PC-9 (cell line): ENCODE results near the gene CCDC70. TPM values are rescaled to one million over a fixed set of nuclear protein-coding genes. Genes with fewer than 3 reads are reported as not detected.

ENCODE experiments used
- BruUV-seq: library from RNA; stranded (reverse); fragments of 400-500 nt; replicated peaks from 2 replicates; lab custom pipeline; 2021; lab: Mats Ljungman, UMichigan
- CTCF ChIA-PET: fragments of 300-600 bp; sonication (Branson Sonifier 250); formaldehyde crosslinking; loops from one replicate; lab custom pipeline; 2022; ENCODE audit warnings: antibody characterized with exemption; lab: Charles Lee
- POLR2A ChIA-PET: fragments of 300-600 bp; sonication (Branson Sonifier 250); formaldehyde crosslinking; loops from one replicate; lab custom pipeline; 2022; ENCODE audit warnings: antibody characterized with exemption; ENCODE audit not compliant: unreplicated experiment; lab: Charles Lee
- DNase-seq, 2 experiments: peaks; one replicate each; pipeline versions ENCODE4 v3.0.0 to v3.0.0-alpha.2; 2015 to 2022; ENCODE audit warnings: mixed read lengths in 1 of 2
- H2AFZ ChIP-seq: fragments of 200-600 bp; sonication (generic); 2 replicates; pipeline ENCODE4 v1.8.1; 2017; ENCODE audit warnings: antibody characterized with exemption
- H3F3A ChIP-seq: fragments of 200-600 bp; sonication (generic); 2 replicates; pipeline ENCODE4 v1.8.1; 2017; ENCODE audit warnings: antibody characterized with exemption, mild to moderate bottlenecking, low read depth; ENCODE audit not compliant: insufficient read depth
- H3K27ac ChIP-seq: fragments of 200-600 bp; sonication (generic); 2 replicates; pipeline ENCODE4 v1.6.1; 2016; ENCODE audit warnings: mixed run types
- H3K27me3 ChIP-seq: fragments of 200-600 bp; sonication (generic); 2 replicates; pipeline ENCODE4 v1.6.1; 2016; ENCODE audit warnings: low read depth, mixed run types; ENCODE audit not compliant: insufficient read depth
- H3K36me3 ChIP-seq: fragments of 200-600 bp; sonication (generic); 2 replicates; pipeline ENCODE4 v1.6.1; 2016; ENCODE audit warnings: low read depth, mixed run types
- H3K4me1 ChIP-seq: fragments of 200-600 bp; sonication (generic); replicated peaks from 2 replicates; pipeline ENCODE4 v1.6.1; 2016; ENCODE audit warnings: mixed run types; ENCODE audit not compliant: insufficient read depth
- H3K4me2 ChIP-seq: fragments of 200-600 bp; sonication (generic); 2 replicates; pipeline ENCODE4 v1.6.1; 2017; ENCODE audit warnings: mixed run types
- H3K4me3 ChIP-seq: fragments of 200-600 bp; sonication (generic); 2 replicates; pipeline ENCODE4 v1.6.1; 2016; ENCODE audit warnings: mixed run types
- H3K79me2 ChIP-seq: fragments of 200-600 bp; sonication (generic); 2 replicates; pipeline ENCODE4 v1.6.1; 2017; ENCODE audit warnings: low read depth, mixed run types
- H3K9me2 ChIP-seq: fragments of 200-600 bp; sonication (generic); 2 replicates; pipeline ENCODE4 v1.8.1; 2017; ENCODE audit warnings: mild to moderate bottlenecking; ENCODE audit not compliant: insufficient read depth
- H3K9me3 ChIP-seq: fragments of 200-600 bp; sonication (generic); 2 replicates; pipeline ENCODE4 v1.8.1; 2016; ENCODE audit warnings: low read depth; ENCODE audit not compliant: insufficient read depth
- H4K20me1 ChIP-seq: fragments of 200-600 bp; sonication (generic); 2 replicates; pipeline ENCODE4 v1.8.1; 2017; ENCODE audit not compliant: insufficient read depth
- CTCF ChIP-seq: fragments of 200-600 bp; sonication (generic); conservative IDR thresholded peaks from 2 replicates; pipeline ENCODE4 v1.6.1; 2017; ENCODE audit warnings: mixed run types, antibody characterized with exemption, mild to moderate bottlenecking, moderate library complexity
- EZH2 ChIP-seq: fragments of 200-600 bp; sonication (generic); IDR thresholded peaks from 2 replicates; pipeline ENCODE4 v1.8.0; 2017; ENCODE audit warnings: antibody characterized with exemption, low read depth
- intact Hi-C: fragments of 100-400 bp; cut with micrococcal nuclease; formaldehyde crosslinking; loops from one replicate; pipeline ENCODE4 v1.10.0; 2022; ENCODE audit not compliant: unreplicated experiment
- total RNA-seq: library from RNA; stranded (reverse); gene quantifications from 2 replicates; pipeline ENCODE4 v1.2.3, GENCODE V29; 2021

CCDC70 gene
- total RNA-seq, 1 experiment from 2014 or later: not detected

DNA sequence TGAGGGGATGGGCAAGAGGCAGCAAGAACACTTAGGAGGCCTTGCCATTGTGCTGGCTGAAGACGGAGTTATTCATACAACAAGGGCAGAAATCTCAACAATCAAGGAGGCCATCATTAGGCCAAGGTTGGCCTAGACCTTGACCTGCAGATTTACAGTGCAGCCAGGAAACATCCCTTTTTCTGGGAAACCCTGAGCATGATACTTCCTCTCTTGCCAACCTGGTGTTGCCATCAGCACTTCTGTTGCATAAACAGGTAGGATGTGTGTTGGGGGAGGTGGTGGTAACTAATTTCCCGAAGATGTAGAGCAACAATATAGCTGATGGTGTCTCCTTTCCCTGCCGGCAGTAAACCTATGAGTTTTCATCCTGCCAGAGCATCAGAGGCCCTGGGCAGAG is 24.8 kb upstream of the CCDC70 start:
- ChIA-PET CTCF (no interaction called here), POLR2A (no interaction called here)
- Histone ChIP-seq H3K27ac (no peak overlapping the region), H3K36me3 (no peaks in the 10 kb centered on the region), H3F3A (no peaks in the 10 kb centered on the region), H4K20me1 (no peaks in the 10 kb centered on the region), H3K4me2 (no peak overlapping the region), H3K4me1 (no peaks in the 10 kb centered on the region), H3K9me2 (no peaks in the 10 kb centered on the region), H3K4me3 (no peak overlapping the region), H3K79me2 (no peaks in the 10 kb centered on the region), H2AFZ (no peak overlapping the region), H3K9me3 (no peaks in the 10 kb centered on the region), H3K27me3 (peaks cover 57% of the 10 kb centered on the region)
- BruUV-seq: no TSS peak
- DNase-seq: no peak
- TF ChIP-seq EZH2: no peak
- no peak for TF ChIP-seq CTCF
- intact Hi-C loops: no loop called here

DNA sequence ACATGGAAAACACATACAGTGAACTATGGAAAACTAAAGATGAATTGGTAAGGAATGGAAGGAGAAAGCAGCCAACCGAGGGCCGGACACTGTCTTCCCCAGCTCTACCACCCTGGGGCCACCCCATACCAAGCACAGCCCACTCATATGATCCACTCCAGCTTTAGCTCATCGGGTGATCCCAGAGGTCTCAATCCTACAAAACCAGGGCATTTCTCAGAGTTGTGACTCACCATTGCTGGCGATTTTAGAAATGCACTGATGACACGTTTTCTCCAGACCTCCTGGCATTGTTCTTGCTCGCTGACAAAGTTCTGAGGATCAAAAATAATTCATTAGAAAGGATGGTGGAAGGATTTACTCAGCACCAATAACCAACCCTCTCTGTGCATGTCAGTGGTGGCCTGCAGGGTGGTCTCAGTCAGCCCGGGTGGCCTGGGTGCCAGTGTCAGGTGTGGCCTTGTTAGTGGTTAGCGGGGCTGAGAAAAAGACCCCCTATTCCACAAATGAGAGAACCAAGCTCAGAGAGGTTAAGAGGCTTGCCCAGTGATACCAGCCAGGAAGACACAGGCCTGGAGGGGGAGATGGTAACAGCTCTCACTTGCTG is 23.4 kb upstream of the CCDC70 start:
- H3K4me1 ChIP-seq: no peaks in the 10 kb centered on the region
- peaks cover 58% of the 10 kb centered on the region for H3K27me3 ChIP-seq
- no peak for TF ChIP-seq CTCF
- TF ChIP-seq EZH2: no peak
- DNase-seq: no peak
- intact Hi-C loops: no loop called here
- H3K9me3 ChIP-seq: no peaks in the 10 kb centered on the region
- no peak overlapping the region for H3K27ac ChIP-seq
- H4K20me1 ChIP-seq: no peaks in the 10 kb centered on the region
- H3K9me2 ChIP-seq: no peaks in the 10 kb centered on the region
- H3K36me3 ChIP-seq: no peaks in the 10 kb centered on the region
- no peak overlapping the region for H3K4me2 ChIP-seq
- no peaks in the 10 kb centered on the region for H3K79me2 ChIP-seq
- H2AFZ ChIP-seq: no peak overlapping the region
- POLR2A ChIA-PET: no interaction called here
- CTCF ChIA-PET: no interaction called here
- BruUV-seq: no TSS peak
- H3F3A ChIP-seq: no peaks in the 10 kb centered on the region
- H3K4me3 ChIP-seq: no peak overlapping the region

- BruUV-seq: no TSS peak
- intact Hi-C loops: no loop called here
- Histone ChIP-seq H3K79me2 (no peaks in the 10 kb centered on the region), H3K4me1 (no peaks in the 10 kb centered on the region), H3K27me3 (peaks cover 48% of the 10 kb centered on the region), H3K27ac (no peak overlapping the region), H4K20me1 (no peaks in the 10 kb centered on the region), H3F3A (no peaks in the 10 kb centered on the region), H3K4me3 (no peak overlapping the region), H3K9me2 (no peaks in the 10 kb centered on the region), H3K36me3 (no peaks in the 10 kb centered on the region), H3K4me2 (no peak overlapping the region), H2AFZ (no peak overlapping the region), H3K9me3 (no peaks in the 10 kb centered on the region)
- ChIA-PET POLR2A (no interaction called here), CTCF (no interaction called here)
- no peak for DNase-seq
- no peak for TF ChIP-seq CTCF
- no peak for TF ChIP-seq EZH2
Measured at GRCh38 chr13:51839711-51840540, 21.8 kb upstream of the CCDC70 start.
